ENCODE results near the gene PDGFC. TPM values are rescaled to one million over a fixed set of nuclear protein-coding genes. Genes with fewer than 3 reads are reported as not detected.

Gene PDGFC
- total and polyA plus RNA-seq, 2 of the 13 experiments (the other 11 are each of a cell fraction or from before 2014, with no cell fraction given): 4.6 to 9.1 TPM

- TF ChIP-seq IKZF5 (CRISPR knock-in tag; IDR thresholded peaks at IDR 0.05) (no peak), TIGD3 (CRISPR knock-in tag; IDR thresholded peaks at IDR 0.05; ENCODE audit: borderline replicate concordance) (no peak), MEIS2 (CRISPR knock-in tag; IDR thresholded peaks at IDR 0.05) (no peak), PRMT3 (CRISPR knock-in tag; IDR thresholded peaks at IDR 0.05; ENCODE audit: borderline replicate concordance, low read depth) (no peak), PPARG (CRISPR knock-in tag; conservative IDR thresholded peaks at IDR 0.05) (no peak), ZNF12 (CRISPR knock-in tag; IDR thresholded peaks at IDR 0.05) (no peak), ZNF83 (CRISPR knock-in tag; IDR thresholded peaks at IDR 0.05; ENCODE audit: borderline replicate concordance) (no peak), ZNF251 (CRISPR knock-in tag; IDR thresholded peaks at IDR 0.05) (no peak), ZNF660 (CRISPR knock-in tag; IDR thresholded peaks at IDR 0.05; ENCODE audit: borderline replicate concordance, low read depth) (no peak)
These were observed 184.9 kb downstream of the PDGFC start (continued) for GRCh38 chr4:156786713-156787112.

- intact Hi-C loops (cut with micrococcal nuclease; ENCODE audit: unreplicated experiment) (no loop called here), in situ Hi-C loops (cut with HindIII; ENCODE audit: extremely low pct_ligation_motif_present, low pct_unique_long_range_greater_than_20kb) (no loop called here)
- no TSS peak for BruUV-seq (replicated peaks)
- Histone ChIP-seq H3K27me3 (ENCODE audit: control insufficient read depth in 1 of 2, insufficient read depth in 2 of 2, low read length in 2 of 2) (no peaks in the 10 kb centered on the region), H3K4me3 (replicated peaks in 1 of 3; ENCODE audit: insufficient read depth in 1 of 3, low read depth in 2 of 3, low read length in 3 of 3) (no peak overlapping the region), H2AFZ (ENCODE audit: low read length) (no peak overlapping the region), H3K27ac (ENCODE audit: extremely low read length, insufficient read depth, low read length) (no peak overlapping the region), H3K79me2 (ENCODE audit: insufficient read depth, low read length) (no peaks in the 10 kb centered on the region), H4K20me1 (ENCODE audit: insufficient read depth, low read length) (no peaks in the 10 kb centered on the region), H3K4me2 (ENCODE audit: low read depth, low read length) (no peak overlapping the region), H3K9me3 (ENCODE audit: low read length) (no peaks in the 10 kb centered on the region), H3K4me1 (ENCODE audit: insufficient read depth, low read length) (peaks cover 4% of the 10 kb centered on the region), H3K36me3 (replicated peaks in 1 of 2; ENCODE audit: control insufficient read depth in 1 of 2, insufficient read depth in 2 of 2, low read length in 2 of 2) (no peaks in the 10 kb centered on the region), H3K9ac (ENCODE audit: insufficient read depth, low read depth, low read length) (no peak overlapping the region)
- ChIA-PET CTCF (ENCODE audit: low intra/inter-chr PET ratio, low total read pairs) (no interaction called here), POLR2A (no interaction called here)
- FAIRE-seq (no peak), DNase-seq (ENCODE audit: low spot score) (no peak), ATAC-seq (no peak)
- 100% methylated on average over 3 of the region's 3 CpGs for WGBS (ENCODE audit: low lambda C conversion rate)
- TF ChIP-seq TAF1 (CRISPR knock-in tag; IDR thresholded peaks at IDR 0.05) (no peak), ZKSCAN8 (CRISPR knock-in tag; IDR thresholded peaks at IDR 0.05; ENCODE audit: borderline replicate concordance) (no peak), NR2F6 (IDR thresholded peaks at IDR 0.05) (no peak), NR2F6 (CRISPR knock-in tag; IDR thresholded peaks at IDR 0.05) (no peak), ZNF549 (CRISPR knock-in tag; IDR thresholded peaks at IDR 0.05) (no peak), ZNF782 (CRISPR knock-in tag; IDR thresholded peaks at IDR 0.05; ENCODE audit: borderline replicate concordance) (no peak), PHB2 (IDR thresholded peaks at IDR 0.05; ENCODE audit: partially characterized antibody) (no peak), ZFP62 (CRISPR knock-in tag; IDR thresholded peaks at IDR 0.05) (no peak), USF2 (IDR thresholded peaks at IDR 0.05; ENCODE audit: low read depth, low read length) (no peak), USF2 (CRISPR knock-in tag; IDR thresholded peaks at IDR 0.05; ENCODE audit: borderline replicate concordance) (no peak), ZNF704 (CRISPR knock-in tag; IDR thresholded peaks at IDR 0.05; ENCODE audit: borderline replicate concordance) (no peak)
These were observed 186.6 kb downstream of the PDGFC start for GRCh38 chr4:156784970-156785369.

Measured in HepG2 (cell line).